WI38 (cell line): ENCODE data around the gene MIS18BP1.

Experiments
- H3K4me3 ChIP-seq: 2 replicates; pipeline ENCODE4 v1.5.1; 2011; ENCODE audit warnings: low read depth, mild to moderate bottlenecking, control low read depth, low read length
- CTCF ChIP-seq: IDR thresholded peaks from 2 replicates; pipeline ENCODE4 v1.5.1; 2012; ENCODE audit warnings: low read depth, mild to moderate bottlenecking, control low read depth, low read length

Gene MIS18BP1

GRCh38 chr14:45210159-45210558 lies 42.8 kb downstream of the MIS18BP1 start:
- H3K4me3 ChIP-seq, result no peak overlapping the region
- no peak for TF ChIP-seq CTCF

- TF ChIP-seq CTCF, result no peak
These were observed 48.8 kb downstream of the MIS18BP1 start for GRCh38 chr14:45204241-45204640.

GRCh38 chr14:45201905-45202304 lies 51.1 kb downstream of the MIS18BP1 start:
- no peak for TF ChIP-seq CTCF

More at GRCh38 chr14:45204241-45204640, 48.8 kb downstream of the MIS18BP1 start:
- H3K4me3 ChIP-seq, result no peak overlapping the region

GRCh38 chr14:45199230-45199629 lies 53.8 kb downstream of the MIS18BP1 start:
- H3K4me3 ChIP-seq, result no peak overlapping the region
- TF ChIP-seq CTCF, result no peak

More at GRCh38 chr14:45201905-45202304, 51.1 kb downstream of the MIS18BP1 start:
- no peak overlapping the region for H3K4me3 ChIP-seq

GRCh38 chr14:45198551-45198950 lies 54.5 kb downstream of the MIS18BP1 start:
- TF ChIP-seq CTCF, result no peak
- H3K4me3 ChIP-seq, result no peak overlapping the region

- TF ChIP-seq CTCF, result no peak
- H3K4me3 ChIP-seq, result no peak overlapping the region
These were observed 58.0 kb downstream of the MIS18BP1 start for GRCh38 chr14:45194964-45195363.

GRCh38 chr14:45185100-45185814 lies 67.7 kb downstream of the MIS18BP1 start:
- TF ChIP-seq CTCF, result no peak
- no peak overlapping the region for H3K4me3 ChIP-seq
